ENCODE data around the gene HOXA2. TPM values are rescaled to one million over a fixed set of nuclear protein-coding genes. Genes with fewer than 3 reads are reported as not detected.
A peak's percentile ranks its signal among the peaks of the same experiment; 100 is the strongest.

Gene HOXA2
- total and polyA plus RNA-seq, 2 of the 13 experiments (the other 11 are each of a cell fraction or from before 2014, with no cell fraction given) = 0.22 to 0.29 TPM

GRCh38 chr7:27099453-27100370 is 2.8 kb downstream of the HOXA2 start (continued):
- no peak for TF ChIP-seq RNF219 (CRISPR knock-in tag; IDR thresholded peaks at IDR 0.05)
- no peak for TF ChIP-seq ZNF629 (CRISPR knock-in tag; conservative IDR thresholded peaks at IDR 0.05)
- no peak for TF ChIP-seq ZNF558 (CRISPR knock-in tag; IDR thresholded peaks at IDR 0.05; ENCODE audit: borderline replicate concordance)
- TF ChIP-seq ARID3A (IDR thresholded peaks at IDR 0.05; ENCODE audit: low read depth, low read length) = peak; percentile 34; the same call in 1 of the 2 replicates
- TF ChIP-seq TAF1 (CRISPR knock-in tag; IDR thresholded peaks at IDR 0.05) = no peak
- peak; percentile 52; the same call in 1 of the 2 replicates for TF ChIP-seq KAT2B (IDR thresholded peaks at IDR 0.05; ENCODE audit: borderline replicate concordance, low read depth, low read length)

Measured in HepG2 (cell line).